HUES6 (cell line): ENCODE data around the gene MED16.
"Not testable (repeated sequence)": the region's sequence is repeated elsewhere in the genome, so short reads cannot be mapped to it uniquely, and the experiment has no call there.

ENCODE experiments used
- H3K27ac ChIP-seq: 2 replicates; pipeline ENCODE4 v1.7.0; 2013; ENCODE audit warnings: low read depth, mild to moderate bottlenecking, low read length, inconsistent platforms
- H3K27me3 ChIP-seq: 2 replicates; pipeline ENCODE4 v1.6.1; 2013; ENCODE audit warnings: low read length; ENCODE audit not compliant: control insufficient read depth, insufficient read depth
- H3K36me3 ChIP-seq: 2 replicates; pipeline ENCODE4 v1.6.1; 2013; ENCODE audit warnings: low read length; ENCODE audit not compliant: control insufficient read depth, insufficient read depth
- H3K4me1 ChIP-seq: 2 replicates; pipeline ENCODE4 v1.6.1; 2013; ENCODE audit warnings: low read length; ENCODE audit not compliant: control insufficient read depth, insufficient read depth
- H3K4me3 ChIP-seq: 2 replicates; pipeline ENCODE4 v1.5.1; 2013; ENCODE audit warnings: low read depth, low read length
- H3K9ac ChIP-seq: one replicate; pipeline ENCODE4 v1.6.1; 2013; ENCODE audit warnings: mild to moderate bottlenecking, low read length
- H3K9me3 ChIP-seq: 2 replicates; pipeline ENCODE4 v1.6.1; 2013; ENCODE audit warnings: low read depth, low read length; ENCODE audit not compliant: control insufficient read depth, insufficient read depth

Gene MED16

GRCh38 chr19:892243-892893 lies 619 bp downstream of the MED16 start:
- Histone ChIP-seq H3K4me1 (peaks cover 5% of the 10 kb centered on the region; the same call in 1 of the 2 replicates), H3K27me3 (no peaks in the 10 kb centered on the region), H3K36me3 (peaks cover 30% of the 10 kb centered on the region), H3K4me3 (peak overlapping the region; percentile 92), H3K9ac (peak overlapping the region; percentile 48), H3K27ac (no peak overlapping the region), H3K9me3 (no peaks in the 10 kb centered on the region)

GRCh38 chr19:891421-892200 lies 1.4 kb downstream of the MED16 start:
- H3K9me3 ChIP-seq, H3K4me1 ChIP-seq, H3K27ac ChIP-seq, H3K27me3 ChIP-seq: not testable (repeated sequence)
- peak overlapping the region; percentile 48 for H3K9ac ChIP-seq
- H3K4me3 ChIP-seq, result peak overlapping the region; percentile 92
- peaks cover 35% of the 10 kb centered on the region for H3K36me3 ChIP-seq

GRCh38 chr19:890831-891230 lies 2.2 kb downstream of the MED16 start:
- no peaks in the 10 kb centered on the region for H3K9me3 ChIP-seq
- H3K4me3 ChIP-seq, result no peak overlapping the region
- no peak overlapping the region for H3K9ac ChIP-seq
- no peaks in the 10 kb centered on the region for H3K27me3 ChIP-seq
- H3K4me1 ChIP-seq, result peaks cover 5% of the 10 kb centered on the region; the same call in 1 of the 2 replicates
- H3K36me3 ChIP-seq, result peaks cover 42% of the 10 kb centered on the region
- no peak overlapping the region for H3K27ac ChIP-seq

GRCh38 chr19:889662-890295 lies 3.2 kb downstream of the MED16 start:
- Histone ChIP-seq H3K36me3 (peaks cover 52% of the 10 kb centered on the region), H3K4me1 (no peaks in the 10 kb centered on the region), H3K9me3 (no peaks in the 10 kb centered on the region), H3K27ac (no peak overlapping the region), H3K27me3 (no peaks in the 10 kb centered on the region), H3K9ac (no peak overlapping the region), H3K4me3 (no peak overlapping the region)

GRCh38 chr19:888581-889385 lies 4.2 kb downstream of the MED16 start:
- Histone ChIP-seq H3K9ac (no peak overlapping the region), H3K36me3 (peaks cover 61% of the 10 kb centered on the region), H3K4me1 (no peaks in the 10 kb centered on the region), H3K27me3 (no peaks in the 10 kb centered on the region), H3K4me3 (no peak overlapping the region), H3K27ac (no peak overlapping the region), H3K9me3 (no peaks in the 10 kb centered on the region)

- Histone ChIP-seq H3K4me1 (no peaks in the 10 kb centered on the region), H3K4me3 (no peak overlapping the region), H3K9me3 (no peaks in the 10 kb centered on the region), H3K27ac (no peak overlapping the region), H3K36me3 (peaks cover 71% of the 10 kb centered on the region), H3K27me3 (no peaks in the 10 kb centered on the region), H3K9ac (no peak overlapping the region)
These were observed 5.4 kb downstream of the MED16 start for GRCh38 chr19:887599-887998.

GRCh38 chr19:887072-887471 lies 5.9 kb downstream of the MED16 start:
- Histone ChIP-seq H3K36me3 (peaks cover 76% of the 10 kb centered on the region), H3K27ac (no peak overlapping the region), H3K4me3 (no peak overlapping the region)

GRCh38 chr19:885536-886224 lies 7.3 kb downstream of the MED16 start:
- Histone ChIP-seq H3K27me3 (no peaks in the 10 kb centered on the region), H3K9ac (no peak overlapping the region), H3K36me3 (peaks cover 85% of the 10 kb centered on the region), H3K27ac (no peak overlapping the region), H3K4me3 (no peak overlapping the region), H3K9me3 (no peaks in the 10 kb centered on the region), H3K4me1 (no peaks in the 10 kb centered on the region)

More at GRCh38 chr19:887072-887471, 5.9 kb downstream of the MED16 start:
- H3K27me3 ChIP-seq, result no peaks in the 10 kb centered on the region
- no peak overlapping the region for H3K9ac ChIP-seq
- no peaks in the 10 kb centered on the region for H3K4me1 ChIP-seq
- H3K9me3 ChIP-seq, result no peaks in the 10 kb centered on the region

- Histone ChIP-seq H3K9ac (no peak overlapping the region), H3K4me3 (no peak overlapping the region), H3K4me1 (no peaks in the 10 kb centered on the region), H3K9me3 (no peaks in the 10 kb centered on the region), H3K27ac (no peak overlapping the region), H3K36me3 (peaks cover 78% of the 10 kb centered on the region), H3K27me3 (no peaks in the 10 kb centered on the region)
These were observed 8.4 kb downstream of the MED16 start for GRCh38 chr19:884420-885211.
